ENCODE results near the gene GSTCD. TPM values are rescaled to one million over a fixed set of nuclear protein-coding genes. Genes with fewer than 3 reads are reported as not detected.

GSTCD gene, protein sequence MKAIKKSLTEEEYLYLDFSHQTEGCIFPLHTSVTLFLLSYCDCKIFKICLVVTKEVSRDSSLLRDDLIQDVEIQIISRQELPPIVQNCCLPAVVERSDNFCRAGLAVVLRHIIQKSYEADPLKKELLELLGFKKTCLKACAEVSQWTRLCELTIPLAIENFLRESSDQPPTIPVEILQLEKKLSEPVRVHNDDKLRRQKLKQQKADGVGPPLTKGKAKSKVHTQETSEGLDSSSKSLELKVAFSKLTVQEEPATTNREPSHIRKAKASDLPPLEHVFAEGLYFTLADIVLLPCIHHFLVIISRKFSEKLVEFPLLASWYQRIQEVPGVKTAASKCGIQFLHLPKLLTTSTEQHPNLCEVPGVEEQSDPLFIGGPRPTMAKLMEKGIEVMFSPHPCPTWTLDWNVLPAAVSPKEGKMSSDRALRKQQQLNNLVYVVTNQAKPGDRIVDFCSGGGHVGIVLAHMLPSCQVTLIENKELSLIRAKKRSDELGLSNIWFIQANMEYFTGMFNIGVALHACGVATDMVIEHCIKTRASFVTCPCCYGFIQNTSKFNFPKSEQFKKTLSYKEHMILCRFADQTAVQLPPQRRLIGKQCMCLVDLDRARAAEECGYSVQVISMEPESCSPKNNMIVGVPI
- 10 to 100 TPM; 11.6 to 12.4 TPM for total RNA-seq

DNA sequence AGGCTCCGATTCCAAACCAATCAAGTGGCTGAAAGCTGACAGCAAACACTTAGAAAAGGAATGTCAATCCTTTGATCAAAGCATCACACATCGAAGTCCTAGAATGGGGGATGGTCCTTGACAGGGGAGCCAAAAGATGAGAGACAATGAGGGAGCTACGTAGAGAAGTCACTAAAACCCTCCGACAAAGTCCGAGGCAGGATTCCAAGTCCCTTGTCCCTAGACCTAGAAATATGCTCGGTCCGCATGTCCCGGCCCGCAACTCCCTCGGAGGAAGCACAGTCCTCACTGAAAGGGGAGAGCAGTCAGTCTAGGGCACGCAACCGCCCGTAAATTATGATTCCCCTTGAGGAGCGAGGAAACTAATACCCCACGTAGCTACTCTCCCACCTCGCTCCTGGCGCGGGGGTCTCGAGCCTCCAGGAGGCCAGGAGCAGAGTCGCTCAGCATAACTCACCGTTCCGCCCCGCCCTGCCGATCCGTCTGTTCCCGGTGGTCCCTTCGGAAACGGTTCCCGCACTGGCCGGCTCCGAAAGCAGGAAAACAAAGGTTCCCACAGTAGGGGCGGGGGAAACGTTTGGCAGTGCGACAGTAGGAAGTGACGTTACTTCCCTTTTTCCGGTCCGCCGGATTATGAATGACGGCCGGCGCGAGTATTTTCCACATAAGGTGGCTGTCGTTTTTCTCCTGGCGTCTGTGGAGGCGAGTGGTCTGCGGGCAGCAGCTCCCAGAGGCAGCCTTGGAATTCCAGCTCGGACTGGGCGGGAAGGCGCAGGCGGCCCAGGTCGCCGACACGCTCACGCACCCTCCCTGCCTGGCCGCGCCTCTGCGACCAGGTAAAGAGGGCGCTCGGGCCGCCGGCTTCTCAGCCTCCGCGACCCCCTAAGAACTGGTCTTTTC is at the start of gene GSTCD, which contains the start of gene INTS12:
Gene GSTCD (plus strand): TSS at position 604 of the 900 bp plus-strand sequence. CDS start 8,830 bp downstream, outside the sequence.
Gene INTS12 (minus strand): TSS at position 509 of the 900 bp plus-strand sequence. CDS start 8,684 bp downstream, outside the sequence.
- no peaks in the 10 kb centered on the region for H3K27me3 Mint-ChIP-seq
- CTCF ChIA-PET: interaction anchor here (1.1 kb wide), 1 partner anchor 9 kb away, joined by 4 read pairs; no protein-coding TSS in a partner anchor
- H3K36me3 Mint-ChIP-seq (ENCODE audit: low read depth): peaks cover 7% of the 10 kb centered on the region
- POLR2A ChIA-PET: no interaction called here
- peak; percentile 91 for DNase-seq
- H3K27ac Mint-ChIP-seq: peak within 1 kb of the TSS; percentile 93
- peak within 1 kb of the TSS; percentile 92 for H3K4me3 Mint-ChIP-seq
- H3K4me1 Mint-ChIP-seq: peaks cover 29% of the 10 kb centered on the region
- H3K9me3 Mint-ChIP-seq: no peaks in the 10 kb centered on the region

DNA sequence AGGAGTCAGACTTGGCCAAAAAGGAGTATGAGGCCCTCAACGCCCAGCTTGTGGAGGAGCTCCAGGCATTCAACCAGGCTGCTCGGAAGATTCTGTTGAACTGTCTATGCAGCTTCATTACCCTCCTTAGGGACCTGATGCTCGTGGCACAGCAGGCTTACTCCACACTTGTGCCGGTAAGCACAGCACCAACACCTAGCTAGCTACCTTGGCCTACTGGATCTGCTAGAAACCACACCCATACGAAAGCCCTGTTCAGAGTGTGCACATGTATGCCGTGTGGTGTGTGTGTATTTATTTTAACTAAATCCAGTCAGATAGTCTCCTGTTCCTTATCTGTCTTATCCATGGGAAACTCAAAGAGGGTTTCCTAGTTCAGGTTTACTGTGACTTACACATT is 49.4 kb upstream of the GSTCD start:
- ChIA-PET CTCF (no interaction called here), POLR2A (interaction anchor here (0.6 kb wide), 1 partner anchor 8 kb away, joined by 3 read pairs; no protein-coding TSS in a partner anchor)

DNA sequence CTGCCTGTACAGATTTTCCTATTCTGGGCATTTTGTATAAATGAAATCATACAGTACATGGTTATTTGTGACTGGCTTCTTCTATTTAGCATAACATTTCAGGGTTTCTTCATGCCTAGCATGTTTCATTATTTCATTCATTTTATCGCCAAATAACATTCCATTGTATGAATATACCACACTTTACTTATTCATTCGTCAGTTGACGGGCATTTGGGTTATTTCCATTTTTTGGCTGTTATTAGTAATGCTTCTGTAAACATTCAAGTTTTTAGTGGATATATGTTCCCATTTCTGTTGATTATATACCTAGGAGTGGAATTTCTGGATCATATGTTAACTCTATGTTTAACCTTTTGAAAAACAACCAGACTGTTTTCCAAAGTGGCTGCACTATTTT is 47.6 kb upstream of the GSTCD start:
- H3K4me3 Mint-ChIP-seq: no peak overlapping the region
- no peaks in the 10 kb centered on the region for H3K36me3 Mint-ChIP-seq (ENCODE audit: low read depth)
- H3K9me3 Mint-ChIP-seq: no peaks in the 10 kb centered on the region
- H3K27me3 Mint-ChIP-seq: peaks cover 9% of the 10 kb centered on the region
- CTCF ChIA-PET: no interaction called here
- POLR2A ChIA-PET: no interaction called here
- H3K27ac Mint-ChIP-seq: no peak overlapping the region
- no peak for DNase-seq
- H3K4me1 Mint-ChIP-seq: peaks cover 2% of the 10 kb centered on the region

More for the DNA sequence above, 49.4 kb upstream of the GSTCD start:
- H3K9me3 Mint-ChIP-seq: no peaks in the 10 kb centered on the region
- H3K27ac Mint-ChIP-seq: no peak overlapping the region
- no peak overlapping the region for H3K4me3 Mint-ChIP-seq
- peaks cover 2% of the 10 kb centered on the region for H3K4me1 Mint-ChIP-seq
- H3K36me3 Mint-ChIP-seq (ENCODE audit: low read depth): no peaks in the 10 kb centered on the region
- DNase-seq: no peak
- H3K27me3 Mint-ChIP-seq: peaks cover 11% of the 10 kb centered on the region

DNA sequence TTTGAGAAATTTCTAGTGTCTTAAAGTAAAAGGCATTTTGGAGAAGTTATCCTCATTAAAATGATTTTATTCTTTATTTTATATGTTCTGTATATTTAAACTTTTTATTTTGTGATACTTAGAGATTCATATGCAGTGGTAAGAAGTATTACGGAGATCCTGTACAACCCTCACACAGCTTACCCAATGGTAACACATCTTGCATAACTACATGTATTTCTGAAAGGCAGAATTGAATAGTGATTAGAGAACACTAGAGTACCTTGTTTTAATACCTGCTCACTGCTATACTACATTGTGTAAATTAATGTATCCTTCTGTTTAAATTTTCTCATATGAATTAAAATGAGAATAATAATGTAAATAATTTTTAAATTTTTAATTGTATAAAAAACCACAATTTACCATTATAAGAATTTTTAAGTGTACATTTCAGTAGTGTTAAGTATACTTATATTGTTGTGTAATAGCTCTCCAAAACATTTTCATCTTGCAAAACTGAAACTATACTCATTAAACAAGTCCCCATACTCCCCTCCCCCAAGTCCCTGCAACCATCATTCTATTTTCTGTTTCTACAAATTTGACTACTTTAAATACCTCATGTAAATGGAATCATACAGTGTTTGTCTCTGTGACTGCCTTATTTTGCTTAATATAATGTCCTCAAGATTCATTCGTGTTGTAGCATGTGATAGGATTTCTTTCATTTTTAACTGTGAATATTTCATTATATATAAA is 45.5 kb upstream of the GSTCD start:
- ChIA-PET POLR2A (no interaction called here), CTCF (no interaction called here)
- no peak overlapping the region for H3K4me3 Mint-ChIP-seq
- no peaks in the 10 kb centered on the region for H3K9me3 Mint-ChIP-seq
- H3K27me3 Mint-ChIP-seq: peaks cover 7% of the 10 kb centered on the region
- DNase-seq: no peak
- no peaks in the 10 kb centered on the region for H3K36me3 Mint-ChIP-seq (ENCODE audit: low read depth)
- H3K27ac Mint-ChIP-seq: no peak overlapping the region
- peaks cover 2% of the 10 kb centered on the region for H3K4me1 Mint-ChIP-seq

DNA sequence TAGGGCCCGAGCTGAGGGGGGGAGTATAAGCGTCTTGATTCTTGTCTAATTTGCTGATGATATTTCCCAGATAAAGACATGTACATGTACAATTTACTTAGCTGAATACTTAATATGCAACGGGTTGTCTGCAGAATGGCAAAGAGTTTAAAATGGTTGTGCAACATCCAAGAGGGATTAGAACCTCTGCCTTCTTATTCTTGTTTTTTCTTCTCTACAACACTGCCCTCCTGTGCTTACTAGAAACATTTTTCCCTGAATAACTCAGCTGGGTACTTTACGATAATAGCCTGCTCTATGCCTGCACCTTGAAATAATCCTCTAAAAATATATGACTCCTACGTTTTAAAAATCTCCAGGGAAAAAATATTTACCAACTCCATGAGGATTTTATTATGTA is 41.9 kb upstream of the GSTCD start:
- H3K27me3 Mint-ChIP-seq: peaks cover 6% of the 10 kb centered on the region
- DNase-seq: no peak
- no peaks in the 10 kb centered on the region for H3K36me3 Mint-ChIP-seq (ENCODE audit: low read depth)
- ChIA-PET POLR2A (no interaction called here), CTCF (no interaction called here)
- H3K27ac Mint-ChIP-seq: no peak overlapping the region
- no peaks in the 10 kb centered on the region for H3K9me3 Mint-ChIP-seq
- H3K4me3 Mint-ChIP-seq: no peak overlapping the region
- peaks cover 2% of the 10 kb centered on the region for H3K4me1 Mint-ChIP-seq

DNA sequence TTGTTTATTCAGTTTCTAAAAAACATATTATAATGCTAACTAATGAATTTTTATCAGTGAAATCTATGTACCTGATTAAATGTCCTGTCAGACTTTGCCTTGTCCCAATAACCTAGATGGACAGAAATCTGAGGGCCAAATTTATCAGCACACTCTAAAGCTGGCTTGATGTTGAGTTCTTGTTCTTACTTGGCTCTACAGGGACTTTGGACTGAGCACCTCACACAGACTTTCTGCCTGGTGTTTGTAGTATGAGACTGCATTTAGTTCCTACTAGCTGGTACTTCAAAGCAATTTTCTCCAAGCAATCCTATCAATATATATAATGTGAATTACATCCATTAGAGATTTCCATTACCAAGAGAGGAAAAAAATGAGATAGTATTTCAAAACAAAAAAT is 37.9 kb upstream of the GSTCD start:
- CTCF ChIA-PET: no interaction called here

DNA sequence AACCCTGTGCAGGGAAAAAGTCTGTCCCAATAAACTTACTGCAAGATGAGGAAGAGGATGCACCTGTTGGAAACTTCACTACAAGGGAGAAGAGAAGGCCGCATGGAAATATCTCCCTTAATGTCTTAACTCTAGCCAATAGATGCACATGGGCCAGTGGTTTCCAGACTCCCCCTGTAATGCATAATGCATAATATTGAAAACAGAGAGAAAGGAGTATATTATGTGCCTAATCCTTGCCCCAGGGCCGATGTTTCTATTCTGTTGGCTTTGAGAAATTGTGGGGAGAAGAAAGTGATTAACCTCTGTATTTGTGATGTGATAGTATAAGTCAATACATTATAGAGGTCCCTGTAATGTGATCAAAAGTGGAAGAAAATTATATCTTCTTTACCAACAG is 37.3 kb upstream of the GSTCD start:
- Mint-ChIP-seq H3K4me3 (no peak overlapping the region), H3K4me1 (no peaks in the 10 kb centered on the region), H3K27ac (no peak overlapping the region), H3K9me3 (no peaks in the 10 kb centered on the region), H3K27me3 (peaks cover 12% of the 10 kb centered on the region), H3K36me3 (ENCODE audit: low read depth) (no peaks in the 10 kb centered on the region)
- ChIA-PET POLR2A (no interaction called here), CTCF (no interaction called here)
- no peak for DNase-seq

More for the DNA sequence above, 37.9 kb upstream of the GSTCD start:
- Mint-ChIP-seq H3K27me3 (peaks cover 12% of the 10 kb centered on the region), H3K4me1 (no peaks in the 10 kb centered on the region), H3K27ac (no peak overlapping the region), H3K36me3 (ENCODE audit: low read depth) (no peaks in the 10 kb centered on the region), H3K4me3 (no peak overlapping the region), H3K9me3 (no peaks in the 10 kb centered on the region)
- POLR2A ChIA-PET: no interaction called here
- DNase-seq: no peak

DNA sequence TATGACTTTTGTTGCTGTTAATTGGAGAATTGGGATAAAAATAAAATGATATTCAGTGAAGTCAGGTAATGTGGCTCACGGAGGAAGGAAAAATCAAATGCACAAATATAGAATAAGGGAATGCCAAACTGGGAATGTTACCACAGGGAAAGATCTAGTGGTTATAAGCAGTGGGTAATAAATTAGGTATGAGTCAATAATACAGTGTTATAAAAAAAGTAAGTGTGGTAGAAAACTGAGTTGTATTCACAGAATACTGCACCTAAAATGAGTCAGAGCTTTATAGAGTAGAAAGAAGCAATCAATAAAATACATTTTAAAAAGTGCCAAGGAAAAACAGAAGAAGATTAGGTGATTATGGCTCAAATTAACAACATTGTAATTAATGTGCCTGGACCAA is 34.6 kb upstream of the GSTCD start:
- Mint-ChIP-seq H3K36me3 (ENCODE audit: low read depth) (no peaks in the 10 kb centered on the region), H3K4me1 (no peaks in the 10 kb centered on the region), H3K4me3 (no peak overlapping the region), H3K9me3 (no peaks in the 10 kb centered on the region), H3K27ac (no peak overlapping the region), H3K27me3 (peaks cover 12% of the 10 kb centered on the region)
- no peak for DNase-seq
- POLR2A ChIA-PET: no interaction called here
- CTCF ChIA-PET: no interaction called here

DNA sequence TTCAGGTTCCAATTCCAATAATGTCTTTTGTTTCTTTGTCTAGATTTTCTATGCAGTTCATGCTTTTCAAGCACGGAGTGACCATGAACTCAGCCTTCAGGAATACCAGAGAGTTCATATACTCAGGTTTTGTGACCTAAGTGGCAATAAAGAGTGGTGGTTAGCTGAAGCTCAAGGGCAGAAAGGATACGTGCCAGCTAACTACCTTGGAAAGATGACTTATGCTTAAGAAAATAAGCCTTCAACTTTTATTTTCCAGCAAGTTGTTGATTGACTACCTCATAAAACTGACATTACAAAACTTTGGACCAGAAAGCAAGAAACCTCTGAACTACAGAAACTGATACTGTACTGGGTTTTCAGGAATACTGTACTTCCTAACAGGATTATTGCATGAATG is 30.9 kb upstream of the GSTCD start:
- no peak overlapping the region for H3K4me3 Mint-ChIP-seq
- H3K4me1 Mint-ChIP-seq: no peaks in the 10 kb centered on the region
- POLR2A ChIA-PET: no interaction called here

DNA sequence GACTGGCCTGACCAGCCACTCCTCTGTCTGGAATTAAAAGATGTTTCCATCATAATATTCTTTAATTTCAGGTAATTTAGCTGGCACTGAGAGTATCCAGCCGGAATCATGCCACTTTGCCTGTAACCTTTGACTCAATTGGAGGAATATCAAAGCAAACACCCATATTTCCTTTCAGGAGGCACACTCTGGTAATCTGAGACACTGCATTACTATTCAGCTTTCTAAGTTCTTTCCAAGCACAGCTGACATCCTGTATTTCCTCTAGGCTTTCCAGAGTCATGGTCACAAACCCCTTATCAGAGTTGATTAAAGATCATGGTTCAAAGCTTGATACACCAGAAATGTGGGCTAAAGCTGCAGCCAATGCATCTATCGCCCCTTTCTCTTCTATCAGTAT is 29.4 kb upstream of the GSTCD start:
- Mint-ChIP-seq H3K9me3 (no peaks in the 10 kb centered on the region), H3K27ac (no peak overlapping the region), H3K36me3 (ENCODE audit: low read depth) (peaks cover 12% of the 10 kb centered on the region), H3K4me3 (no peak overlapping the region), H3K27me3 (no peaks in the 10 kb centered on the region), H3K4me1 (no peaks in the 10 kb centered on the region)
- DNase-seq: no peak
- ChIA-PET CTCF (no interaction called here), POLR2A (no interaction called here)

More for the DNA sequence above, 30.9 kb upstream of the GSTCD start:
- no peak for DNase-seq
- Mint-ChIP-seq H3K36me3 (ENCODE audit: low read depth) (peaks cover 9% of the 10 kb centered on the region), H3K27me3 (peaks cover 7% of the 10 kb centered on the region), H3K9me3 (no peaks in the 10 kb centered on the region), H3K27ac (no peak overlapping the region)
- CTCF ChIA-PET: no interaction called here

DNA sequence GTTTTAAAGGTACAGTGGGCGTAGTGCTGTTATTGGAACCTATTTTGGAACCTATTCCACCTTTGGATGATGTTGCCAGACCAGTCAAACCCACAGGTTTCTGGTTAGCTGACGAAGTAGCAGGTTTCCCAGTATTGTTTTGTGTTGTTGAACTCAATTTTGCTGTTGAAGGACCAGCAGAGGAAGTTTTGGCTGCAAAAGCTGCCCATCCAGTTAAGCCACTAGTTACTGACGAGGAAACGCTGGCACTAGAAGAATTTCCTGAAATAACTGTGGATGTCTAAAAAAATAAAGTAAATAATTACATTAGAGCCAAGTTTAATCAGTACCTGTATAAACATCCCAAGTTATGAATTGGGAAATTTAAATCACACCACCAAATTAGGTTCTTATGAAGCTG is 25.5 kb upstream of the GSTCD start:
- Mint-ChIP-seq H3K9me3 (no peaks in the 10 kb centered on the region), H3K4me1 (no peaks in the 10 kb centered on the region)

DNA sequence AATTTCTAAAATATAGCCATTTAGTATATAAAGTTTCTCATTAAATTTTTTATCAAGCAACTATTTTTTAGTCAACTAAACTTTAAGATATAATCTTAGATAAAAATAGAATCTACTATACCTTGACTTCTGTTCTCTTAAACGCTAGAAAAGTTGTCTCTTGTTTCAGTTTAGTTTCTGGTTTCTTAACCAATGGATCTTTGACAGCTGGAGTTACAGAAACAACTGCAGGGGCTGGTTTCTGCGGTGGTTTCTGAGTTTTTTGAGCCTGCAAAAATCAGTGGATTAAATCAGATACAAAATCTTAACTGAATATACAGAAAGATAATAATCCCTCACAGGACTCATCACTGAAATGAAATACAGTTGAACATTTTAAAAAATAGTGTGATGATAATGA is 22.0 kb upstream of the GSTCD start:
- Mint-ChIP-seq H3K4me1 (no peaks in the 10 kb centered on the region), H3K27ac (no peak overlapping the region), H3K27me3 (no peaks in the 10 kb centered on the region), H3K9me3 (no peaks in the 10 kb centered on the region), H3K36me3 (ENCODE audit: low read depth) (peaks cover 31% of the 10 kb centered on the region), H3K4me3 (no peak overlapping the region)
- ChIA-PET CTCF (no interaction called here), POLR2A (no interaction called here)
- no peak for DNase-seq

More for the DNA sequence above, 25.5 kb upstream of the GSTCD start:
- Mint-ChIP-seq H3K4me3 (no peak overlapping the region), H3K27ac (no peak overlapping the region), H3K36me3 (ENCODE audit: low read depth) (peaks cover 16% of the 10 kb centered on the region), H3K27me3 (no peaks in the 10 kb centered on the region)
- DNase-seq: no peak
- CTCF ChIA-PET: no interaction called here
- POLR2A ChIA-PET: no interaction called here
